Astrocyte of the cerebellum (primary cell): ENCODE results near the gene PDILT.

Source experiments
- DNase-seq: peaks from one replicate; pipeline ENCODE4 v3.0.0-alpha.2; 2011; ENCODE audit warnings: low read depth
- H3K4me3 ChIP-seq: 2 replicates; pipeline ENCODE4 v1.5.1; 2011; ENCODE audit warnings: mild to moderate bottlenecking, low read depth, low read length, moderate library complexity
- CTCF ChIP-seq: IDR thresholded peaks from 2 replicates; pipeline ENCODE4 v1.5.1; 2012; ENCODE audit warnings: low read length, low read depth, moderate library complexity, mild to moderate bottlenecking; ENCODE audit errors: missing control alignments
- in situ Hi-C: cut with HindIII; loops from 2 replicates; pipeline ENCODE4 v1.10.0; 2017; ENCODE audit warnings: low sequenced_read_pairs

Gene PDILT

GRCh38 chr16:20396846-20397467 lies 7.6 kb downstream of the PDILT start:
- in situ Hi-C loops, result loop anchor here (25.0 kb wide), 1 partner anchor 485 kb away; no protein-coding TSS in a partner anchor
- TF ChIP-seq CTCF, result no peak
- no peak overlapping the region for H3K4me3 ChIP-seq
- DNase-seq, result no peak

GRCh38 chr16:20395946-20396345 lies 8.6 kb downstream of the PDILT start:
- H3K4me3 ChIP-seq, result no peak overlapping the region
- DNase-seq, result no peak
- in situ Hi-C loops, result loop anchor here (25.0 kb wide), 1 partner anchor 484 kb away; no protein-coding TSS in a partner anchor
- TF ChIP-seq CTCF, result no peak

GRCh38 chr16:20393801-20394577 lies 10.5 kb downstream of the PDILT start:
- in situ Hi-C loops, result loop anchor here (25.0 kb wide), 1 partner anchor 482 kb away; no protein-coding TSS in a partner anchor
- TF ChIP-seq CTCF, result no peak
- no peak for DNase-seq
- H3K4me3 ChIP-seq, result no peak overlapping the region

GRCh38 chr16:20391045-20391444 lies 13.5 kb downstream of the PDILT start:
- DNase-seq, result no peak
- H3K4me3 ChIP-seq, result no peak overlapping the region
- no peak for TF ChIP-seq CTCF
- in situ Hi-C loops, result loop anchor here (25.0 kb wide), 1 partner anchor 479 kb away; no protein-coding TSS in a partner anchor

- no peak for TF ChIP-seq CTCF
- H3K4me3 ChIP-seq, result no peak overlapping the region
- no peak for DNase-seq
- in situ Hi-C loops, result loop anchor here (25.0 kb wide), 1 partner anchor 477 kb away; no protein-coding TSS in a partner anchor
Observed at GRCh38 chr16:20388854-20389253, 15.7 kb downstream of the PDILT start.

- in situ Hi-C loops, result loop anchor here (25.0 kb wide), 1 partner anchor 476 kb away; no protein-coding TSS in a partner anchor
- no peak overlapping the region for H3K4me3 ChIP-seq
- TF ChIP-seq CTCF, result no peak
- no peak for DNase-seq
Observed at GRCh38 chr16:20387978-20388377, 16.6 kb downstream of the PDILT start.
